Hepatocyte (in vitro differentiated cells): ENCODE data around the gene ING1. TPM values are rescaled to one million over a fixed set of nuclear protein-coding genes. Genes with fewer than 3 reads are reported as not detected.

Experiments used
- DNase-seq: peaks from one replicate; pipeline ENCODE4 v3.0.0-alpha.2; 2016; ENCODE audit warnings: low spot score
- H2AFZ ChIP-seq: fragments of 200-600 bp; sonication (generic); 2 replicates; pipeline ENCODE4 v1.6.0; 2016; ENCODE audit warnings: antibody characterized with exemption, mild to moderate bottlenecking
- H3K27ac ChIP-seq: fragments of 200-600 bp; sonication (generic); 2 replicates; pipeline ENCODE4 v1.5.1; 2016; ENCODE audit warnings: mild to moderate bottlenecking
- H3K27me3 ChIP-seq: fragments of 200-600 bp; sonication (generic); 2 replicates; pipeline ENCODE4 v1.6.1; 2016
- H3K36me3 ChIP-seq: fragments of 200-600 bp; sonication (generic); replicated peaks from 2 replicates; pipeline ENCODE4 v1.5.1; 2016; ENCODE audit warnings: low read depth; ENCODE audit not compliant: insufficient read depth
- H3K4me1 ChIP-seq: fragments of 200-600 bp; sonication (generic); 2 replicates; pipeline ENCODE4 v1.5.1; 2016; ENCODE audit warnings: mild to moderate bottlenecking, moderate library complexity; ENCODE audit not compliant: insufficient read depth
- H3K4me2 ChIP-seq: fragments of 200-600 bp; sonication (generic); 2 replicates; pipeline ENCODE4 v1.6.0; 2016
- H3K4me3 ChIP-seq: fragments of 200-600 bp; sonication (generic); 2 replicates; pipeline ENCODE4 v1.5.1; 2016; ENCODE audit warnings: mild to moderate bottlenecking
- H3K79me2 ChIP-seq: fragments of 200-600 bp; sonication (generic); 2 replicates; pipeline ENCODE4 v1.6.0; 2017; ENCODE audit warnings: mild to moderate bottlenecking
- H3K9me2 ChIP-seq: fragments of 200-600 bp; sonication (generic); replicated peaks from 2 replicates; pipeline ENCODE4 v1.6.0; 2017; ENCODE audit warnings: mild to moderate bottlenecking; ENCODE audit not compliant: insufficient read depth
- H3K9me3 ChIP-seq: fragments of 200-600 bp; sonication (generic); 2 replicates; pipeline ENCODE4 v1.5.1; 2016; ENCODE audit warnings: low read depth, mild to moderate bottlenecking
- H4K20me1 ChIP-seq: fragments of 200-600 bp; sonication (generic); 2 replicates; pipeline ENCODE4 v1.6.0; 2016; ENCODE audit warnings: mild to moderate bottlenecking; ENCODE audit not compliant: insufficient read depth, poor library complexity, severe bottlenecking
- EZH2 ChIP-seq: fragments of 200-600 bp; sonication (generic); IDR thresholded peaks from 2 replicates; pipeline ENCODE4 v1.6.1; 2016; ENCODE audit warnings: antibody characterized with exemption, mild to moderate bottlenecking, borderline replicate concordance
- EZH2phosphoT487 ChIP-seq: fragments of 200-600 bp; sonication (generic); IDR thresholded peaks from one replicate; pipeline ENCODE4 v1.6.1; 2018; ENCODE audit warnings: antibody characterized with exemption, mild to moderate bottlenecking, low read depth, moderate library complexity; ENCODE audit not compliant: unreplicated experiment, severe bottlenecking
- WGBS: methylation state at CpG from one replicate; pipeline ENCODE4 v1.1.6; 2016; ENCODE audit warnings: low lambda C conversion rate; ENCODE audit errors: missing lambda C conversion rate; 5-methylcytosine and 5-hydroxymethylcytosine counted together
- polyA plus RNA-seq: library from polyadenylated mRNA; unstranded; fragments of >200 nt; fragmentation: Nextera tagmentation; extraction: Ambion mirVana; gene quantifications from 2 replicates; pipeline ENCODE4 v1.2.1, GENCODE V29; 2016
- total RNA-seq: library from RNA; depleted of rRNA; stranded (reverse); fragments of >200 nt; gene quantifications from 2 replicates; pipeline ENCODE4 v1.2.3, GENCODE V29; 2014
- TF ChIP-seq, protein P1 (sequence below): fragments of 200-600 bp; sonication (generic); IDR thresholded peaks from 2 replicates; pipeline ENCODE4 v1.5.1; 2016; ENCODE audit warnings: antibody characterized with exemption, mild to moderate bottlenecking; ENCODE audit not compliant: poor library complexity

Gene ING1
- total and polyA plus RNA-seq, 2 experiments from 2014 or later, result 14.7 to 26.4 TPM

GRCh38 chr13:110683921-110684320, 29.6 kb upstream of the ING1 start:
- peaks cover 2% of the 10 kb centered on the region for H3K79me2 ChIP-seq
- no peaks in the 10 kb centered on the region for H3K27me3 ChIP-seq
- no peaks in the 10 kb centered on the region for H3K9me2 ChIP-seq
- DNase-seq, result no peak
- H3K4me2 ChIP-seq, result peak overlapping the region; percentile 34
- TF ChIP-seq EZH2 (no peak), EZH2phosphoT487 (no peak)
- TF ChIP-seq, protein P1, sequence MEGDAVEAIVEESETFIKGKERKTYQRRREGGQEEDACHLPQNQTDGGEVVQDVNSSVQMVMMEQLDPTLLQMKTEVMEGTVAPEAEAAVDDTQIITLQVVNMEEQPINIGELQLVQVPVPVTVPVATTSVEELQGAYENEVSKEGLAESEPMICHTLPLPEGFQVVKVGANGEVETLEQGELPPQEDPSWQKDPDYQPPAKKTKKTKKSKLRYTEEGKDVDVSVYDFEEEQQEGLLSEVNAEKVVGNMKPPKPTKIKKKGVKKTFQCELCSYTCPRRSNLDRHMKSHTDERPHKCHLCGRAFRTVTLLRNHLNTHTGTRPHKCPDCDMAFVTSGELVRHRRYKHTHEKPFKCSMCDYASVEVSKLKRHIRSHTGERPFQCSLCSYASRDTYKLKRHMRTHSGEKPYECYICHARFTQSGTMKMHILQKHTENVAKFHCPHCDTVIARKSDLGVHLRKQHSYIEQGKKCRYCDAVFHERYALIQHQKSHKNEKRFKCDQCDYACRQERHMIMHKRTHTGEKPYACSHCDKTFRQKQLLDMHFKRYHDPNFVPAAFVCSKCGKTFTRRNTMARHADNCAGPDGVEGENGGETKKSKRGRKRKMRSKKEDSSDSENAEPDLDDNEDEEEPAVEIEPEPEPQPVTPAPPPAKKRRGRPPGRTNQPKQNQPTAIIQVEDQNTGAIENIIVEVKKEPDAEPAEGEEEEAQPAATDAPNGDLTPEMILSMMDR, result no peak
- peak overlapping the region; percentile 68 for H3K27ac ChIP-seq
- no peaks in the 10 kb centered on the region for H4K20me1 ChIP-seq
- no peak overlapping the region for H2AFZ ChIP-seq
- H3K36me3 ChIP-seq, result no peaks in the 10 kb centered on the region
- H3K4me3 ChIP-seq, result no peak overlapping the region
- H3K9me3 ChIP-seq, result no peaks in the 10 kb centered on the region
- H3K4me1 ChIP-seq, result peaks cover 16% of the 10 kb centered on the region
- WGBS, result 98% methylated on average over 5 of the region's 5 CpGs

GRCh38 chr13:110684388-110685056, 29.0 kb upstream of the ING1 start:
- no peaks in the 10 kb centered on the region for H3K9me2 ChIP-seq
- peak; percentile 27 for DNase-seq
- peak overlapping the region; percentile 34 for H3K4me2 ChIP-seq
- H3K9me3 ChIP-seq, result no peaks in the 10 kb centered on the region
- no peak overlapping the region for H3K4me3 ChIP-seq
- no peak overlapping the region for H2AFZ ChIP-seq
- WGBS, result 78% methylated on average over 8 of the region's 8 CpGs
- H3K27ac ChIP-seq, result peak overlapping the region; percentile 68
- peaks cover 2% of the 10 kb centered on the region for H3K79me2 ChIP-seq
- peak; percentile 92 for TF ChIP-seq EZH2phosphoT487
- TF ChIP-seq, protein P1, result no peak
- no peaks in the 10 kb centered on the region for H3K36me3 ChIP-seq
- peaks cover 16% of the 10 kb centered on the region for H3K4me1 ChIP-seq
- no peaks in the 10 kb centered on the region for H4K20me1 ChIP-seq
- no peaks in the 10 kb centered on the region for H3K27me3 ChIP-seq

DNA sequence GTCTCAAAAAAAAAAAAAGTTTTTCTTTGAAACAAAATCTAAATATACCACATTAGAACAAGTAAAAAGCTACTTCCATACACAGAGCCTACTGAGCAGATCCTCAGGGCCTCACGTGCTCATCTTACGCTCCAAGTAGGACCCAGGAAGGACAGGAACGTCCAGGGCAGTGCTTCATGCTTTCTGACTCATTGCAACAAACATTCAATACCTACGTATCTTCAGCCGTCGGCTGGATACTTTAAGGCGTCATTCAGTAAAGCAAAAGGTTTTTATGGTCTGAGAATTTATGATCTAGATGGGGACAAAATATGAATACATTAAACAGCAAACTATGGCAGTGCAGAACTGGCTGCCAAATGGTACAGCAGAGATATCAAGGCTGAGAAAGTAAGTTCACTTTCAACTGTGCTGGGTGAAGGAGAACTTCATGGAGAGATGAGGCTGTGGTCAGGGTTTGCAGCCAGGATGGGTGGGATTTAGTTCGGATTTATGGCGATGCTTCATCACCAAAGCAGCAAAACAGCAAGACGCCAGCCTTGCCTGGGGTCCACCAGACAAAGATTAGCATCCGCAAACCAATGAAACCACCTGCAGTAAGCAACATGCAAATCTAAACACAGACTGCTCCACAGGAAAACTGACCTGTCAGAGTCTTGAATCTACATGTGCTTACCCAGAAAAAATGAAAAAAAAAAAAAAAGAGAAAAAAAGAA, 28.0 kb upstream of the ING1 start:
- WGBS, result 75% methylated on average over 11 of the region's 11 CpGs
- no peak overlapping the region for H3K4me3 ChIP-seq
- H4K20me1 ChIP-seq, result no peaks in the 10 kb centered on the region
- no peaks in the 10 kb centered on the region for H3K9me2 ChIP-seq
- H3K9me3 ChIP-seq, result no peaks in the 10 kb centered on the region
- peaks cover 2% of the 10 kb centered on the region for H3K79me2 ChIP-seq
- H3K36me3 ChIP-seq, result no peaks in the 10 kb centered on the region
- peaks cover 16% of the 10 kb centered on the region for H3K4me1 ChIP-seq
- DNase-seq, result peak; percentile 67
- no peak overlapping the region for H3K4me2 ChIP-seq
- TF ChIP-seq, protein P1, result no peak
- TF ChIP-seq EZH2phosphoT487, result no peak
- TF ChIP-seq EZH2, result no peak
- H2AFZ ChIP-seq, result no peak overlapping the region
- H3K27me3 ChIP-seq, result no peaks in the 10 kb centered on the region
- H3K27ac ChIP-seq, result peak overlapping the region; percentile 68
